ENCODE results near the gene IBSP.

The IBSP gene

GRCh38 chr4:87805971-87806370 is 6.6 kb downstream of the IBSP start:
- no peaks in the 10 kb centered on the region for H3K36me3 ChIP-seq (ENCODE audit: control insufficient read depth in 2 of 2, insufficient read depth in 2 of 2, low read length in 2 of 2)
- no peaks in the 10 kb centered on the region for H3K27me3 ChIP-seq (ENCODE audit: control insufficient read depth in 1 of 2, insufficient read depth in 2 of 2, low read length in 2 of 2)

GRCh38 chr4:87806520-87806919 is 7.2 kb downstream of the IBSP start:
- no peaks in the 10 kb centered on the region for H3K4me1 ChIP-seq (ENCODE audit: control insufficient read depth, insufficient read depth, low read length)
- no peak overlapping the region for H3K9ac ChIP-seq (ENCODE audit: low read length in 2 of 2)
- H3K27ac ChIP-seq (ENCODE audit: low read length): no peak overlapping the region
- no peak overlapping the region for H3K4me3 ChIP-seq (ENCODE audit: low read length in 2 of 2)
- H3K36me3 ChIP-seq (ENCODE audit: control insufficient read depth in 2 of 2, insufficient read depth in 2 of 2, low read length in 2 of 2): no peaks in the 10 kb centered on the region
- H3K27me3 ChIP-seq (ENCODE audit: control insufficient read depth in 1 of 2, insufficient read depth in 2 of 2, low read length in 2 of 2): no peaks in the 10 kb centered on the region
- no peaks in the 10 kb centered on the region for H3K9me3 ChIP-seq (ENCODE audit: control insufficient read depth in 2 of 2, low read length in 2 of 2)

More at GRCh38 chr4:87805971-87806370, 6.6 kb downstream of the IBSP start:
- Histone ChIP-seq H3K4me1 (ENCODE audit: control insufficient read depth, insufficient read depth, low read length) (no peaks in the 10 kb centered on the region), H3K27ac (ENCODE audit: low read length) (no peak overlapping the region), H3K4me3 (ENCODE audit: low read length in 2 of 2) (no peak overlapping the region), H3K9ac (ENCODE audit: low read length in 2 of 2) (no peak overlapping the region), H3K9me3 (ENCODE audit: control insufficient read depth in 2 of 2, low read length in 2 of 2) (no peaks in the 10 kb centered on the region)

GRCh38 chr4:87807402-87807801 is 8.0 kb downstream of the IBSP start:
- no peaks in the 10 kb centered on the region for H3K9me3 ChIP-seq (ENCODE audit: control insufficient read depth in 2 of 2, low read length in 2 of 2)
- no peak overlapping the region for H3K9ac ChIP-seq (ENCODE audit: low read length in 2 of 2)
- no peaks in the 10 kb centered on the region for H3K27me3 ChIP-seq (ENCODE audit: control insufficient read depth in 1 of 2, insufficient read depth in 2 of 2, low read length in 2 of 2)
- H3K27ac ChIP-seq (ENCODE audit: low read length): no peak overlapping the region
- no peak overlapping the region for H3K4me3 ChIP-seq (ENCODE audit: low read length in 2 of 2)
- H3K4me1 ChIP-seq (ENCODE audit: control insufficient read depth, insufficient read depth, low read length): no peaks in the 10 kb centered on the region
- no peaks in the 10 kb centered on the region for H3K36me3 ChIP-seq (ENCODE audit: control insufficient read depth in 2 of 2, insufficient read depth in 2 of 2, low read length in 2 of 2)

GRCh38 chr4:87811977-87812376 is 12.6 kb downstream of the IBSP start:
- no peaks in the 10 kb centered on the region for H3K27me3 ChIP-seq (ENCODE audit: control insufficient read depth in 1 of 2, insufficient read depth in 2 of 2, low read length in 2 of 2)
- H3K9me3 ChIP-seq (ENCODE audit: control insufficient read depth in 2 of 2, low read length in 2 of 2): no peaks in the 10 kb centered on the region
- H3K9ac ChIP-seq (ENCODE audit: low read length in 2 of 2): no peak overlapping the region
- H3K27ac ChIP-seq (ENCODE audit: low read length): no peak overlapping the region
- no peaks in the 10 kb centered on the region for H3K4me1 ChIP-seq (ENCODE audit: control insufficient read depth, insufficient read depth, low read length)
- H3K4me3 ChIP-seq (ENCODE audit: low read length in 2 of 2): no peak overlapping the region
- no peaks in the 10 kb centered on the region for H3K36me3 ChIP-seq (ENCODE audit: control insufficient read depth in 2 of 2, insufficient read depth in 2 of 2, low read length in 2 of 2)

- Histone ChIP-seq H3K27ac (ENCODE audit: low read length) (no peak overlapping the region), H3K9ac (ENCODE audit: low read length in 2 of 2) (no peak overlapping the region), H3K4me3 (ENCODE audit: low read length in 2 of 2) (no peak overlapping the region), H3K9me3 (ENCODE audit: control insufficient read depth in 2 of 2, low read length in 2 of 2) (no peaks in the 10 kb centered on the region), H3K4me1 (ENCODE audit: control insufficient read depth, insufficient read depth, low read length) (no peaks in the 10 kb centered on the region), H3K27me3 (ENCODE audit: control insufficient read depth in 1 of 2, insufficient read depth in 2 of 2, low read length in 2 of 2) (no peaks in the 10 kb centered on the region), H3K36me3 (ENCODE audit: control insufficient read depth in 2 of 2, insufficient read depth in 2 of 2, low read length in 2 of 2) (no peaks in the 10 kb centered on the region)
Observed at GRCh38 chr4:87819281-87819919, 20.0 kb downstream of the IBSP start.

- Histone ChIP-seq H3K4me1 (ENCODE audit: control insufficient read depth, insufficient read depth, low read length) (no peaks in the 10 kb centered on the region), H3K9ac (ENCODE audit: low read length in 2 of 2) (no peak overlapping the region), H3K9me3 (ENCODE audit: control insufficient read depth in 2 of 2, low read length in 2 of 2) (no peaks in the 10 kb centered on the region), H3K4me3 (ENCODE audit: low read length in 2 of 2) (no peak overlapping the region), H3K27me3 (ENCODE audit: control insufficient read depth in 1 of 2, insufficient read depth in 2 of 2, low read length in 2 of 2) (no peaks in the 10 kb centered on the region), H3K36me3 (ENCODE audit: control insufficient read depth in 2 of 2, insufficient read depth in 2 of 2, low read length in 2 of 2) (no peaks in the 10 kb centered on the region), H3K27ac (ENCODE audit: low read length) (no peak overlapping the region)
Observed at GRCh38 chr4:87823200-87823599, 23.8 kb downstream of the IBSP start.

GRCh38 chr4:87823724-87824123 is 24.4 kb downstream of the IBSP start:
- H3K27ac ChIP-seq (ENCODE audit: low read length): no peak overlapping the region

GRCh38 chr4:87824352-87824751 is 25.0 kb downstream of the IBSP start:
- no peak overlapping the region for H3K27ac ChIP-seq (ENCODE audit: low read length)
- H3K9me3 ChIP-seq (ENCODE audit: control insufficient read depth in 2 of 2, low read length in 2 of 2): no peaks in the 10 kb centered on the region

More at GRCh38 chr4:87823724-87824123, 24.4 kb downstream of the IBSP start:
- H3K36me3 ChIP-seq (ENCODE audit: control insufficient read depth in 2 of 2, insufficient read depth in 2 of 2, low read length in 2 of 2): no peaks in the 10 kb centered on the region
- no peaks in the 10 kb centered on the region for H3K9me3 ChIP-seq (ENCODE audit: control insufficient read depth in 2 of 2, low read length in 2 of 2)
- no peak overlapping the region for H3K4me3 ChIP-seq (ENCODE audit: low read length in 2 of 2)
- no peaks in the 10 kb centered on the region for H3K4me1 ChIP-seq (ENCODE audit: control insufficient read depth, insufficient read depth, low read length)
- H3K27me3 ChIP-seq (ENCODE audit: control insufficient read depth in 1 of 2, insufficient read depth in 2 of 2, low read length in 2 of 2): no peaks in the 10 kb centered on the region
- H3K9ac ChIP-seq (ENCODE audit: low read length in 2 of 2): no peak overlapping the region

GRCh38 chr4:87832669-87833068 is 33.3 kb downstream of the IBSP start, which contains the start of gene MEPE:
Gene MEPE (plus strand): TSS chr4:87832969. CDS start chr4:87834715, 1,746 bp downstream.
- H3K9me3 ChIP-seq (ENCODE audit: control insufficient read depth in 2 of 2, low read length in 2 of 2): no peaks in the 10 kb centered on the region
- no peak within 1 kb of the TSS for H3K4me3 ChIP-seq (ENCODE audit: low read length in 2 of 2)
- no peak within 1 kb of the TSS for H3K9ac ChIP-seq (ENCODE audit: low read length in 2 of 2)
- H3K27ac ChIP-seq (ENCODE audit: low read length): no peak within 1 kb of the TSS
- no peaks in the 10 kb centered on the region for H3K4me1 ChIP-seq (ENCODE audit: control insufficient read depth, insufficient read depth, low read length)
- H3K36me3 ChIP-seq (ENCODE audit: control insufficient read depth in 2 of 2, insufficient read depth in 2 of 2, low read length in 2 of 2): no peaks in the 10 kb centered on the region
- H3K27me3 ChIP-seq (ENCODE audit: control insufficient read depth in 1 of 2, insufficient read depth in 2 of 2, low read length in 2 of 2): no peaks in the 10 kb centered on the region

More at GRCh38 chr4:87824352-87824751, 25.0 kb downstream of the IBSP start:
- H3K27me3 ChIP-seq (ENCODE audit: control insufficient read depth in 1 of 2, insufficient read depth in 2 of 2, low read length in 2 of 2): no peaks in the 10 kb centered on the region
- no peaks in the 10 kb centered on the region for H3K4me1 ChIP-seq (ENCODE audit: control insufficient read depth, insufficient read depth, low read length)
- no peak overlapping the region for H3K9ac ChIP-seq (ENCODE audit: low read length in 2 of 2)
- no peak overlapping the region for H3K4me3 ChIP-seq (ENCODE audit: low read length in 2 of 2)
- no peaks in the 10 kb centered on the region for H3K36me3 ChIP-seq (ENCODE audit: control insufficient read depth in 2 of 2, insufficient read depth in 2 of 2, low read length in 2 of 2)

GRCh38 chr4:87834401-87834800 is 35.0 kb downstream of the IBSP start:
- no peaks in the 10 kb centered on the region for H3K27me3 ChIP-seq (ENCODE audit: control insufficient read depth in 1 of 2, insufficient read depth in 2 of 2, low read length in 2 of 2)
- H3K36me3 ChIP-seq (ENCODE audit: control insufficient read depth in 2 of 2, insufficient read depth in 2 of 2, low read length in 2 of 2): no peaks in the 10 kb centered on the region
- H3K27ac ChIP-seq (ENCODE audit: low read length): no peak overlapping the region
- no peak overlapping the region for H3K4me3 ChIP-seq (ENCODE audit: low read length in 2 of 2)
- H3K4me1 ChIP-seq (ENCODE audit: control insufficient read depth, insufficient read depth, low read length): no peaks in the 10 kb centered on the region
- no peak overlapping the region for H3K9ac ChIP-seq (ENCODE audit: low read length in 2 of 2)
- H3K9me3 ChIP-seq (ENCODE audit: control insufficient read depth in 2 of 2, low read length in 2 of 2): no peaks in the 10 kb centered on the region

GRCh38 chr4:87835197-87835596 is 35.8 kb downstream of the IBSP start:
- no peaks in the 10 kb centered on the region for H3K9me3 ChIP-seq (ENCODE audit: control insufficient read depth in 2 of 2, low read length in 2 of 2)
- no peak overlapping the region for H3K4me3 ChIP-seq (ENCODE audit: low read length in 2 of 2)
- no peaks in the 10 kb centered on the region for H3K4me1 ChIP-seq (ENCODE audit: control insufficient read depth, insufficient read depth, low read length)
- H3K9ac ChIP-seq (ENCODE audit: low read length in 2 of 2): no peak overlapping the region
- no peaks in the 10 kb centered on the region for H3K36me3 ChIP-seq (ENCODE audit: control insufficient read depth in 2 of 2, insufficient read depth in 2 of 2, low read length in 2 of 2)
- no peak overlapping the region for H3K27ac ChIP-seq (ENCODE audit: low read length)
- H3K27me3 ChIP-seq (ENCODE audit: control insufficient read depth in 1 of 2, insufficient read depth in 2 of 2, low read length in 2 of 2): no peaks in the 10 kb centered on the region
